ENCODE measurements around the gene TESK2.
"Not testable (repeated sequence)": the region's sequence is repeated elsewhere in the genome, so short reads cannot be mapped to it uniquely, and the experiment has no call there.

The TESK2 gene, protein sequence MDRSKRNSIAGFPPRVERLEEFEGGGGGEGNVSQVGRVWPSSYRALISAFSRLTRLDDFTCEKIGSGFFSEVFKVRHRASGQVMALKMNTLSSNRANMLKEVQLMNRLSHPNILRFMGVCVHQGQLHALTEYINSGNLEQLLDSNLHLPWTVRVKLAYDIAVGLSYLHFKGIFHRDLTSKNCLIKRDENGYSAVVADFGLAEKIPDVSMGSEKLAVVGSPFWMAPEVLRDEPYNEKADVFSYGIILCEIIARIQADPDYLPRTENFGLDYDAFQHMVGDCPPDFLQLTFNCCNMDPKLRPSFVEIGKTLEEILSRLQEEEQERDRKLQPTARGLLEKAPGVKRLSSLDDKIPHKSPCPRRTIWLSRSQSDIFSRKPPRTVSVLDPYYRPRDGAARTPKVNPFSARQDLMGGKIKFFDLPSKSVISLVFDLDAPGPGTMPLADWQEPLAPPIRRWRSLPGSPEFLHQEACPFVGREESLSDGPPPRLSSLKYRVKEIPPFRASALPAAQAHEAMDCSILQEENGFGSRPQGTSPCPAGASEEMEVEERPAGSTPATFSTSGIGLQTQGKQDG

GRCh38 chr1:45490626-45491486 lies at the start of gene TESK2:
TESK2 (minus strand) TSS chr1:45491163; CDS start chr1:45457785, 33,378 bp downstream.
- DNase-seq: peak; percentile 99 to 100

DNA sequence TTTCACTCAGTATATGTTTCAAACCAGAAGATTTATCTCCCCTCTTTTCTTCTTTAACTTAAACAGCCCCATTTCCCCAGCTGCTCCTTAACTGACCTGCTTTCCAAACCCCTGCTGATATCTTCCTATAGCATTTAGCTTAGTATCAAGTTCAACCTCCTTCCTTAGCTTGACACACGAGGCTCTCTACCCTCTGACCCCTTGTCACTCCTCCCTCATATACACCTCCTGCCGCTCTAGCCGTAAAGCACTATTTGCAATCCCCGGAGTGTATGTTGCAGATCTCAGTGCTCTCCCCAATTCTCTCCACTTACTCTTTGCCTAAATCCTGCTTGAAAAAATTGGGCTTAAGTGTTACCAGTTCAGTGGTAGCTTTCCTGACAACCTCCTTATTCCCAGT lies 45.9 kb upstream of the TESK2 start:
- DNase-seq: no peak

DNA sequence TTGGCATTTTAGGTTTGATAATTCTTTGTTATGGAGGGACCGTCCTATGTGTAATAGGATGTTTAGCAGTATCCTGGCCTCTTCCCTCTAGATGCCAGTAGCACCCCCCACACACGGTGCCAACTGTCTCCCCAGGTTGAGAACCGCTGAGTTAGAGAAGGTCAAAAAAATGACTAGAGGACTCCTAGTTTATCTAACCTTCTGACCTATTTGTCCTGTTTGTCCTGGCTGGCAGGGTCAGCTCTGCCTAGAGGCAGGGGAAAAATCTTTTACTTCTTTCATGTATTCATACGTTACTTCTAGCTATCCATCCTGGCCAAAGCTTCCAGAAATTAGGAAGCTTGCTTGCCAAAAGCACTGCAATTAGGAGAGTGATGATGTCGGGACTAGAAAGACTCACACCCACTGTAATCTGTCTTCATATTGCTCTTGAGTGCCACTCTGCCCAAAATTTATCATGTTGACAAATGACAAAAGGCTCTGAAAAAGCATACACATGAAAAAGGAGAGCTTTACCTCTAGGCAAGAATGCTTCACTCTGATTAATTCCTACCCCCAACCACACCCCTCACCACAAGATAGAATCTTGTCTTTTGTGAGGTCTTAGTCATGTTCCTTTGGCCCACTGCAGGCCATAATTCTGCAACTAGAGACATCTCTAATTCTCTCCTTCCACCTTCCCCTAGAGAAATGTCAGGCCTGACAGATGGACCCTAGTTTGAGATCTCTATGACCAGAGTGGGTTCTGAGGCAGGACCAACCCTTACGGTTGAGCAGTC lies 45.2 kb upstream of the TESK2 start:
- no peak for DNase-seq

DNA sequence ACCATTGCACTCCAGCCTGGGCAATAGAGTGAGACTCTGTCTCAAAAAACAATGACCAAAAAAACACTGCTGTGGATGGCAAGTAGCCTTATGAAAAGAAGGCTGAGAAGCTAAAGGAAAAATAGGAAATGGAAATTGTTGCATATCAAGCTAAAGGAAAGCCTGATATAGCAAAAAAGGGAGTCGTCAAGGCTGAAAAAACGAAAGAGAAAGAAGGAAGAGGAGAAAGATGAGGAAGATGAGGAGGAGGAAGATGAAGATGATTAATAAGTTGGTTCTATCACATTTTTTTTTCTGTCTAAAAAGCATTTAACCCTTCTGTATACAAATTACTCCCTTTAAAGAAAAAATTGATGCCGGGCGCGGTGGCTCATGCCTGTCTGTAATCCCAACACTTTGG lies 40.9 kb upstream of the TESK2 start:
- DNase-seq: no peak

DNA sequence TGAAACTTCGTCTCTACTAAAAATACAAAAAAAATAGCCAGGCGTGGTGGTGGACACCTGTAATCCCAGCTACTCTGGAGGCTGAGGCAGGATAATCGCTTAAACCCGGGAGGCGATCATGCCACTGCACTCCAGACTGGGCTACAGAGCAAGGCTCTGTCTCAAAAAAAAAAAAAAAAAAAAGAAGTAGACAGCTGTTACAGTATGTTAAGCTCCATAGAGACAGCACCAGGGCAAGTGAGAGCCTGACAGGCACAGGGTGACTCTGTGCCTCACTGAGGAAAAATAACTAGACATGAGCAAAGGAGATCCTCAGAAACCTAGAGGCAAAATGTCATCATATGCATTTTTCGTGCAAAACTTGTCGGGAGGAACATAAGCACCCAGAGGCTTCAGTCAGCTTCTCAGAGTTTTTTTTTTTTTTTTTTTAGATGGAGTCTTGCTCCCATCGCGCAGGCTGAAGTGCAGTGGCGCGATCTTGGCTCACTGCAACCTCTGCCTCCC lies 39.7 kb upstream of the TESK2 start:
- no peak for DNase-seq

DNA sequence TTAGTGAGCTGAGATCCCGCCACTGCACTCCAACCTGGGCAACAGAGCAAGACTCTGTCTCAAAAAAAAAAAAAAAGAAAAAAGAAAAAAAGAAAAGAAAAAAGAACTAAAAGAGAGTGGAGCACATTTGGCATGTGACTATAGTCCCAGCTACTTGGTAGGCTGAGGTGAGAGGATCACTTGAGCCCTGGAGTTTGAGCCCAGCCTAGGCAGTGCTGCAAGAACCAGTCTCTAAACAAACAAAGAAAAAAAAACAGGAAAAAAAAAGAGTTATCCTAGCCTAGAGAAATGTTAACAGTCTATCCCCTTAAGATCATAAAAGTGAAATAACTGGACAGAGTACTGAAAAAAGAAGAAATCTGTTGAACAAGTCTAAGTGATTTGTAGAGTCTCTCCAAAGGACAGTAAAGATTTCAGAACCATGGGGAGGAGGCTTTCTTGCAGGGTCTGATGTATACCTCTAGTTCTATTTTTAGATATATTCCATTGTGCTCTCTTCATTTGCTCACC lies 35.2 kb upstream of the TESK2 start:
- no peak for DNase-seq

DNA sequence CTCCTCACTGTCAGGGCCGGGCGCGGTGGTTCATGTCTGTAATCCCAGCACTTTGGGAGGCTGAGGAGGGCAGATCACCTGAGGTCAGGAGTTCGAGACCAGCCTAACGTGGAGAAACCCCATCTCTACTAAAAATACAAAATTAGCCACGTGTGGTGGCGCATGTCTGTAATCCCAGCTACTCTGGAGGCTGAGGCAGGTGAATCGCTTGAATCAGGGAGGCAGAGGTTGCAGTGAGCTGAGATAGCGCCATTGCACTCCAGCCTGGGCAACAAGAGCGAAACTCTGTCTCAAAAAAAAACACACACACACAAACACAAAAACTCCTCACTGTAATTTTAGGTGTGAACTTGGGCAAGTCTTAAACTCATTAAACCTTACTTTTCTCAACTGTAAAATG lies 33.0 kb upstream of the TESK2 start:
- DNase-seq: not testable (repeated sequence)

DNA sequence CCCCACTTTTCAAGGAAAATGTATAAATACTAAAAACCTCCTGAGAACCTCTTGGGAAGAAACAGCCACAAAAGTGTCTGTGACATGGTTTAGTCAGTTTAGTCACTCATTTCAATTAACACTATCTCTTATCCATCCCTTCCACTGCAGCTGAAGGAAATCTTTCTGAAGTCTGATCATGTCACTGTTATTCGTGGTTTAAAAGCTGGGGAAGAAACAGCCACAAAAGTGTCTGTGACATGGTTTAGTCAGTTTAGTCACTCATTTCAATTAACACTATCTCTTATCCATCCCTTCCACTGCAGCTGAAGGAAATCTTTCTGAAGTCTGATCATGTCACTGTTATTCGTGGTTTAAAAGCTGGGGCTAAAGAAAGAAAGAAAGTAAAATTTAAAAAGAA lies 32.6 kb upstream of the TESK2 start:
- not testable (repeated sequence) for DNase-seq

GRCh38 chr1:45522324-45523104 lies 31.6 kb upstream of the TESK2 start:
- no peak for DNase-seq

GRCh38 chr1:45521413-45522323 lies 30.7 kb upstream of the TESK2 start, which contains the start of gene PRDX1:
PRDX1 (minus strand) TSS chr1:45521884; CDS start chr1:45519043, 2,841 bp downstream.
- peak; percentile 95 to 97 for DNase-seq

DNA sequence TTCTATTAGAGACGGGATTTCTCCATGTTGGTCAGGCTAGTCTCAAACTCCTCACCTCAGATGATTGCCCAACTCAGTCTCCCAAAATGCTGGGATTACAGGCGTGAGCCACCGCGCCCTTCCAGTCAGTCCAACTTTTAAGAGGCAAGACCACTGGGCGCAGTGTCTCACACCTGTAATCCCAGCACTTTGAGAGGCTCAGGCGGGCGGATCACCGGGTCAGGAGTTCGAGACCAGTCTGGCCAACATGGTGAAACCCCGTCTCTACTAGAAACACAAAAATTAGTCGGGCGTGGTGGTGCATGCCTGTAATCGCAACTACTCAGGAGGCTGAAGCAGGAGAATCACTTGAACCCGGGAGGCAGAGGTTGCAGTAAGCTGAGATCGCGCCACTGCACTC lies 28.8 kb upstream of the TESK2 start:
- not testable (repeated sequence) for DNase-seq

DNA sequence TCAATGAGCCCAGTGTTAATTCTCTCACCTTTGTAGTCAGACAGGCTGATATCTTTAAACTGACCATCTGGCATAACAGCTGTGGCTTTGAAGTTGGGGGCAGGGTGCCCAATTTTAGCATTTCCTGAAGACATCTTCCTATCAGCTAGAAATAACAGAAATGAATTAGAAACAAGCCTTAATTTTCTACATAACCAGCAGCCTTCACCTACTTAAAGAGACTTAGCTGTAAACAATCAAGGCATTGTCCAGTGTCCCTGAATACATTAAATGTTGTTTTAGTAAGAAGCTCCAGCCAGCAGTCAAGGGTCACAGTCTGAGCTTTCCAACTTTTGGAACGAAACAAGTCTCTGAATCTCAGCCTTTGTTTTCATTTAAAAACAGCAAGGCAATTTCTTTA lies 27.9 kb upstream of the TESK2 start:
- no peak for DNase-seq

GRCh38 chr1:45518366-45518765 lies 27.4 kb upstream of the TESK2 start:
- DNase-seq: not testable (repeated sequence)

GRCh38 chr1:45516465-45516864 lies 25.5 kb upstream of the TESK2 start:
- no peak for DNase-seq

DNA sequence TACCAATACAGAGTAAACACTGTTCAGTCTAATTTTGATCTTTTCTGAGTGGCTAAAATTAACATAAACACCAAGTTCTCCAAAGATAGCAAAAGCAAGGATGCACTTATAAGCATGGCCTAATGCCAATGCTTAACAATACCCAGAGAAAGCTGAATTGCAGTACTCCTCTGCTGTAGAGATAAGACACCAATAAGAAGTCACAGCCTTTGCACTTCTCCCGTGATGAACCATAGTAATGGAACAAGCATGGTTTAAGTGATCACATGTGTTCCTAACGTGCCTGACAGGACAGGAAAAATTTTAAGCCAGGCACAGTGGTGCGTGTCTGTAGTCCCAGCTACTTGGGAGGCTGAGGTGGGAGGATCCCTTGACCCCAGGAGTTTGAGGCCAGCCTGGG lies 25.1 kb upstream of the TESK2 start:
- DNase-seq: no peak

GRCh38 chr1:45513532-45514260 lies 22.7 kb upstream of the TESK2 start:
- DNase-seq: not testable (repeated sequence)

GRCh38 chr1:45512641-45513054 lies 21.7 kb upstream of the TESK2 start:
- peak; percentile 62 to 69 for DNase-seq

DNA sequence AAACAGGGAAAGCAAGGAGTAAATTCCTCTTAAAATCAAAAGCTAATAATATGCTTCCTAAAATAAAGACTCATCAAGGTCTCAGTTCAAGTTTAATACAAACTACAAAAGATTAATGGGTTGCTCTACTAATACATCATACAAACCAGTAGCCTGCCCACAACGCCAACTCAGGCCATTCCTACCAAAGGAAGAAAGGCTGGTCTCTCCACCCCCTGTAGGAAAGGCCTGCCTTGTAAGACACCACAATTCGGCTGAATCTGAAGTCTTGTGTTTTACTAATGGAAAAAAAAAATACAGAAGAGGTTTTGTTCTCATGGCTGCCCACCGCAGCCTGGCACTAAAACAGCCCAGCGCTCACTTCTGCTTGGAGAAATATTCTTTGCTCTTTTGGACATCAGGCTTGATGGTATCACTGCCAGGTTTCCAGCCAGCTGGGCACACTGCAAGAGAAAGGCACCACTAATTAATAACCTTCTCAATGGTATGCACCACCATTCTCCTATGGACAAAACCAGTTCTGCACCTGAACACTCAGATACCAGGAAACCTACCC lies 20.1 kb upstream of the TESK2 start:
- no peak for DNase-seq
